H1 (cell line): ENCODE results near the gene NPHS2. TPM values are rescaled to one million over a fixed set of nuclear protein-coding genes. Genes with fewer than 3 reads are reported as not detected.

Experiments used
- CTCF ChIA-PET: fragments of 300-600 bp; sonication (Branson Sonifier 250); formaldehyde crosslinking; loops from one replicate; lab custom pipeline; 2021; ENCODE audit not compliant: partially characterized antibody; lab: Charles Lee
- POLR2A ChIA-PET: fragments of 300-600 bp; sonication (Branson Sonifier 250); formaldehyde crosslinking; loops from one replicate; lab custom pipeline; 2021; ENCODE audit warnings: inconsistent platforms; ENCODE audit not compliant: partially characterized antibody; lab: Charles Lee
- DNase-seq, 2 experiments: peaks; one replicate each; pipeline versions ENCODE4 v3.0.0 to v3.0.0-alpha.2; 2010 to 2022; ENCODE audit warnings: low spot score in 2 of 2, low read depth in 1 of 2, mixed read lengths in 1 of 2
- FAIRE-seq: peaks from 2 replicates; lab custom pipeline; 2011; peaks lifted over from hg19 to GRCh38; lab: Jason Lieb, UNC
- H2AFZ ChIP-seq: 2 replicates; pipeline ENCODE4 v1.8.1; 2012; ENCODE audit warnings: low read length, inconsistent platforms
- H2AK5ac ChIP-seq: 2 replicates; pipeline ENCODE4 v1.6.1; 2013; ENCODE audit warnings: low read depth, low read length
- H2BK120ac ChIP-seq: replicated peaks from 2 replicates; pipeline ENCODE3; 2013; ENCODE audit warnings: low read depth, low read length, inconsistent platforms
- H2BK12ac ChIP-seq: 2 replicates; pipeline ENCODE4 v1.6.1; 2013; ENCODE audit warnings: low read depth, low read length
- H2BK15ac ChIP-seq: 2 replicates; pipeline ENCODE4 v1.6.1; 2013; ENCODE audit warnings: low read length
- H2BK20ac ChIP-seq: 2 replicates; pipeline ENCODE4 v1.6.1; 2013; ENCODE audit warnings: low read length
- H2BK5ac ChIP-seq: 2 replicates; pipeline ENCODE4 v1.6.1; 2013; ENCODE audit warnings: low read depth, low read length
- H3K14ac ChIP-seq: 2 replicates; pipeline ENCODE4 v1.6.1; 2013; ENCODE audit warnings: inconsistent platforms; ENCODE audit not compliant: insufficient read length
- H3K18ac ChIP-seq: 2 replicates; pipeline ENCODE4 v1.6.1; 2013; ENCODE audit warnings: low read length; ENCODE audit errors: extremely low read depth
- H3K23ac ChIP-seq: 2 replicates; pipeline ENCODE4 v1.6.1; 2013; ENCODE audit warnings: inconsistent platforms; ENCODE audit not compliant: insufficient read length
- H3K23me2 ChIP-seq: 2 replicates; pipeline ENCODE4 v1.6.1; 2013; ENCODE audit warnings: low read depth, low read length
- H3K27ac ChIP-seq: 2 replicates; pipeline ENCODE4 v1.6.1; 2011; ENCODE audit warnings: low read depth, low read length, inconsistent platforms
- H3K27me3 ChIP-seq, 4 experiments: replicated peaks in 1 of 4; 1 replicate in 1 of 4; 2 replicates in 3 of 4; pipeline versions ENCODE4 v1.6.1 to v1.8.1; 2011 to 2013; ENCODE audit warnings: low read length in 3 of 4, mild to moderate bottlenecking in 3 of 4, inconsistent platforms in 2 of 4, mixed read lengths in 2 of 4, moderate library complexity in 1 of 4; ENCODE audit not compliant: control insufficient read depth in 3 of 4, insufficient read depth in 3 of 4; ENCODE audit errors: extremely low read depth in 1 of 4
- H3K36me3 ChIP-seq, 4 experiments: 2 replicates each; pipeline versions ENCODE4 v1.6.1 to v1.8.1; 2011 to 2013; ENCODE audit warnings: mild to moderate bottlenecking in 4 of 4, low read length in 3 of 4, moderate library complexity in 2 of 4, control low read depth in 1 of 4, inconsistent platforms in 1 of 4; ENCODE audit not compliant: insufficient read depth in 4 of 4, control insufficient read depth in 2 of 4
- H3K4ac ChIP-seq: replicated peaks from 2 replicates; pipeline ENCODE3; 2013; ENCODE audit warnings: low read length, low read depth, mixed read lengths, inconsistent platforms; ENCODE audit not compliant: insufficient read length
- H3K4me1 ChIP-seq, 4 experiments: replicated peaks in 1 of 4; 1 replicate in 1 of 4; 2 replicates in 3 of 4; pipeline versions ENCODE4 v1.6.1 to v1.8.1; 2011 to 2013; ENCODE audit warnings: low read length in 3 of 4, inconsistent platforms in 2 of 4, mixed read lengths in 1 of 4; ENCODE audit not compliant: insufficient read depth in 4 of 4, control insufficient read depth in 3 of 4
- H3K4me2 ChIP-seq, 2 experiments: 2 replicates each; pipeline versions ENCODE4 v1.6.1 to v1.8.1; 2011 to 2013; ENCODE audit warnings: low read depth in 2 of 2, low read length in 2 of 2, control low read depth in 1 of 2, inconsistent platforms in 1 of 2, mild to moderate bottlenecking in 1 of 2; ENCODE audit not compliant: insufficient read depth in 1 of 2
- H3K4me3 ChIP-seq, 4 experiments: fragments of 200-600, 300-600 bp in 1 of 4; sonication (generic), shearing (Covaris generic), sonication (Bioruptor Twin) in 1 of 4; 2 replicates each; pipeline versions ENCODE4 v1.5.1 to v1.8.1; 2011 to 2016; ENCODE audit warnings: low read length in 4 of 4, low read depth in 3 of 4, control low read depth in 2 of 4, inconsistent platforms in 2 of 4, mild to moderate bottlenecking in 2 of 4, mixed read lengths in 1 of 4, moderate library complexity in 1 of 4; ENCODE audit not compliant: insufficient read depth in 2 of 4; ENCODE audit errors: extremely low read depth in 1 of 4
- H3K56ac ChIP-seq: replicated peaks from 2 replicates; pipeline ENCODE3; 2013; ENCODE audit warnings: low read depth, mild to moderate bottlenecking, mixed read lengths, low read length, inconsistent platforms; ENCODE audit not compliant: insufficient read length
- H3K79me1 ChIP-seq: 2 replicates; pipeline ENCODE4 v1.6.1; 2013; ENCODE audit warnings: low read depth, low read length, control low read depth
- H3K79me2 ChIP-seq, 2 experiments: 2 replicates each; pipeline versions ENCODE4 v1.6.1 to v1.8.1; 2012 to 2013; ENCODE audit warnings: low read length in 2 of 2, mild to moderate bottlenecking in 2 of 2, inconsistent platforms in 1 of 2; ENCODE audit not compliant: insufficient read depth in 2 of 2, control insufficient read depth in 1 of 2
- H3K9ac ChIP-seq, 4 experiments: replicated peaks in 1 of 4; 1 replicate in 1 of 4; 2 replicates in 3 of 4; pipeline versions ENCODE4 v1.6.1 to v1.8.1; 2011 to 2013; ENCODE audit warnings: low read depth in 3 of 4, low read length in 3 of 4, control low read depth in 2 of 4, mild to moderate bottlenecking in 2 of 4, moderate library complexity in 2 of 4, inconsistent platforms in 1 of 4; ENCODE audit errors: extremely low read depth in 1 of 4
- H3K9me3 ChIP-seq, 2 experiments: 2 replicates each; pipeline versions ENCODE4 v1.6.1 to v1.8.1; 2012 to 2013; ENCODE audit warnings: mild to moderate bottlenecking in 2 of 2, moderate library complexity in 2 of 2, control low read depth in 1 of 2, inconsistent platforms in 1 of 2, low read depth in 1 of 2, low read length in 1 of 2, mixed read lengths in 1 of 2; ENCODE audit not compliant: insufficient read depth in 2 of 2
- H4K20me1 ChIP-seq, 2 experiments: replicated peaks in 1 of 2; 2 replicates each; pipeline versions ENCODE3 to v1.8.1; 2011 to 2013; ENCODE audit warnings: inconsistent platforms in 2 of 2, low read length in 2 of 2, mild to moderate bottlenecking in 1 of 2; ENCODE audit not compliant: insufficient read depth in 2 of 2, control insufficient read depth in 1 of 2
- H4K5ac ChIP-seq: 2 replicates; pipeline ENCODE4 v1.6.1; 2013; ENCODE audit warnings: low read length, low read depth, mixed read lengths, inconsistent platforms; ENCODE audit not compliant: insufficient read length
- H4K8ac ChIP-seq: 2 replicates; pipeline ENCODE4 v1.8.0; 2013; ENCODE audit warnings: mild to moderate bottlenecking, moderate library complexity, low read length, inconsistent platforms; ENCODE audit not compliant: insufficient read depth; ENCODE audit errors: extremely low read depth
- H4K91ac ChIP-seq: replicated peaks from 2 replicates; pipeline ENCODE3; 2013; ENCODE audit warnings: low read length, mixed read lengths, inconsistent platforms; ENCODE audit not compliant: insufficient read length
- CTCF ChIP-seq, 3 experiments: IDR thresholded peaks; 1 replicate in 2 of 3; 2 replicates in 1 of 3; pipeline versions ENCODE4 v1.5.1 to v1.6.1; 2011; ENCODE audit warnings: low read length in 3 of 3, mild to moderate bottlenecking in 3 of 3, inconsistent platforms in 2 of 3, low read depth in 1 of 3, moderate library complexity in 1 of 3; ENCODE audit not compliant: insufficient read depth in 1 of 3; ENCODE audit errors: control extremely low read depth in 1 of 3
- RAD21 ChIP-seq, 2 experiments: IDR thresholded peaks in 1 of 2; conservative IDR thresholded peaks in 1 of 2; 2 replicates each; pipeline ENCODE4 v1.6.1; 2011; ENCODE audit warnings: low read depth in 2 of 2, low read length in 2 of 2, improper control_type of control experiment in 1 of 2, inconsistent platforms in 1 of 2, mild to moderate bottlenecking in 1 of 2, moderate library complexity in 1 of 2
- RXRA ChIP-seq: IDR thresholded peaks from 2 replicates; pipeline ENCODE4 v1.6.1; 2011; ENCODE audit warnings: low read depth, mild to moderate bottlenecking, low read length, moderate library complexity; ENCODE audit not compliant: insufficient read depth
- SP1 ChIP-seq: IDR thresholded peaks from 2 replicates; pipeline ENCODE4 v1.6.1; 2011; ENCODE audit warnings: low read depth, low read length
- polyA plus RNA-seq, 7 experiments: library from polyadenylated mRNA; depleted of rRNA in 3 of 7; stranded (reverse) in 5 of 7; unstranded in 2 of 7; fragments of >200 nt in 5 of 7; fragments of 200-250 nt in 2 of 7; gene quantifications; 1 replicate in 5 of 7; 2 replicates in 1 of 7; 4 replicates in 1 of 7; pipeline versions ENCODE4 v1.2.1 to v1.2.3, GENCODE V29; 2011 to 2013; ENCODE audit warnings: missing spikeins in 2 of 7, mixed read lengths in 2 of 7
- total RNA-seq: library from RNA; stranded (reverse); fragmentation: NEBNext Ultra II Directional; extraction: Animal tissue kit (Norgen Biotek cat#: 25700); gene quantifications from 2 replicates; pipeline ENCODE4 v1.2.1, GENCODE V29; 2021

The NPHS2 gene
- total and polyA plus RNA-seq, 2 of the 8 experiments (the other 6 are each of a cell fraction or from before 2014, with no cell fraction given), result not detected

DNA sequence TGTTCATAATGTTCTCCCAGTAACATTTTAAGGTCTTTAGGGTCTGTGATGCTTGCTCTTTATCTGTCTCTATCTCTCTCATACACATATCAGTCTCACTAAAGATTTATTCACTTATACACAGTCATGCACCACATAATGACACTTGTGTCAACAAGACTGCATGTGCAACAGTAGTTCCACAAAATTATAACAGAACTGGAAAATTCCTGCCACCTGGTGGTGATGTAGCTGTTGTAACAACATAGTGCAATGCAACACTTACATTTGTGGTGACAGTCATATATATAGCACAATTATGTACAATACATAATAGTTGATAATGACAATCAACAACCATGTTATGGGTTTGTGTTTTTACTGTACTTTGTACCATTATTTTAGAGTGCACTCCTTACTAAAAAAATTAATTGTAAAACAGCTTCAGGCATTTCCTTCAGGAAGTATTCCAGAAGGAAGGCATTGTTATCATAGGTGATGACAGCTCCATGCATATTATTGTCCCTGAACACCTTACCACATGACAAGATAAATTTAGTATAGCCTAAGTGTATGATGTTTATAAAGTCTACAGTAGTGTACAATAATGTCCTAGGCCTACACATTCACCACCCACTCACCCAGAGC lies 24.0 kb upstream of the NPHS2 start:
- TF ChIP-seq RAD21 (IDR thresholded peaks at IDR 0.05 in 1 of 2, conservative IDR thresholded peaks at IDR 0.05 in 1 of 2; ENCODE audit: low read depth in 2 of 2, low read length in 2 of 2) (peak; percentile 44 to 61), SP1 (no peak), RXRA (no peak), CTCF (IDR thresholded peaks at IDR 0.05; ENCODE audit: control extremely low read depth in 1 of 3, insufficient read depth in 1 of 3, low read depth in 1 of 3, low read length in 3 of 3) (peak in 2 of 3 experiments; percentile 15 to 51; a peak in 2 of 4 replicates)
- no peak overlapping the region for H3K4ac ChIP-seq
- no peaks in the 10 kb centered on the region for H3K27me3 ChIP-seq
- no peak overlapping the region for H2AK5ac ChIP-seq
- no peaks in the 10 kb centered on the region for H3K23me2 ChIP-seq
- H2BK12ac ChIP-seq, result no peak overlapping the region
- H3K36me3 ChIP-seq, result no peaks in the 10 kb centered on the region
- H3K27ac ChIP-seq, result no peak overlapping the region
- H4K91ac ChIP-seq, result no peak overlapping the region
- no peak overlapping the region for H2BK20ac ChIP-seq
- H4K20me1 ChIP-seq, result no peaks in the 10 kb centered on the region
- peak; percentile 32 for FAIRE-seq
- H3K79me1 ChIP-seq, result no peaks in the 10 kb centered on the region
- no peak overlapping the region for H3K56ac ChIP-seq
- H3K4me3 ChIP-seq, result no peak overlapping the region
- H3K14ac ChIP-seq, result no peak overlapping the region
- no peak overlapping the region for H3K9ac ChIP-seq
- H2AFZ ChIP-seq, result no peak overlapping the region
- H3K4me2 ChIP-seq, result no peak overlapping the region
- no peak overlapping the region for H4K8ac ChIP-seq
- no peaks in the 10 kb centered on the region for H3K4me1 ChIP-seq
- no peak for DNase-seq
- POLR2A ChIA-PET, result no interaction called here
- H3K9me3 ChIP-seq, result no peaks in the 10 kb centered on the region
- H4K5ac ChIP-seq, result no peak overlapping the region
- H2BK5ac ChIP-seq, result no peak overlapping the region
- H3K18ac ChIP-seq, result no peak overlapping the region
- no peak overlapping the region for H3K23ac ChIP-seq
- H3K79me2 ChIP-seq, result no peaks in the 10 kb centered on the region
- CTCF ChIA-PET, result interaction anchor here (0.6 to 2.1 kb wide), 12 partner anchors 9 to 348 kb away, joined by 3 to 6 read pairs (median 3); no protein-coding TSS in a partner anchor
- H2BK120ac ChIP-seq, result no peak overlapping the region
- no peak overlapping the region for H2BK15ac ChIP-seq
